Measurements from ENCODE around the gene NFIA. TPM values are rescaled to one million over a fixed set of nuclear protein-coding genes. Genes with fewer than 3 reads are reported as not detected.

The NFIA gene
- total and polyA plus RNA-seq, 9 of the 15 experiments (the other 6 are each of a cell fraction or from before 2014, with no cell fraction given): 5.3 to 24.9 (median 9.8) TPM

DNA sequence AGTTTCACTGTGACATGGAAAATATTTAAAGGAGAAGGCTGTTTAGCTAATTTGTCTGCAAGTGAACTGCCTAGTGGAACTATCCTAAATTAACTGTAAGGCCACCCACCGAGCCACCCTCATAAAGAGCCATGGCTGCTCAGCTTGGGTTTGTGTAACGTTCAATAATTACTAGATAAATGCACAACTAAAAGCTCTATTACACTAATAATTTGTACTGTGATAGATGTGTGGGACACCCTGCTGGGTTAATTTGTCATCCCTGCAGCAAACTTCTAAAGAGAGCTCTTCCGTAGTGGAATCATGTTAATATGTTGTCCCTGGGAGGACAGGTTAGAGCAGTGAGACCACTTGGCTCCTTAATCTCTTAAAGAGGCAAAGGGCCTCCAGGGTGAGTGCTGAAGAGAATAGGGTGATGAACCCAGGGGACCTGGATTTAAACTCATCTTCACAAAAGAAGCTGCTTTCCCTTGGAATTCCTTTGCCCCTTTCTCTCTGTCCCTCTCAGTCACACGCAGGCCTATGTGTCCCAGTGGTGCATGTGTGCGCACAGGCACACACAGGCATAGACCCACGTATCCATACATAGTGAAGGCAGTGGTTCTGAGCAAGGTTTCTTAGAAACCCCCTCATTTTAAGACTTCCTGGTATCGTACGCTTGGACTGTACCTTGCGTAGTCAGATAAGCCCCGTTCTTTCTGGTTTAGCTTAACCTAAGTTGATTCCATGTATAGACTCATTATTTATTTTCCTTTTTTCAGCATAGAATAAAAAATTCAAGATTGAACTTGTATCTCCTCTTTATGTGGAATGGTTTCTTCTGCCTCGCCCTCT lies 310.3 kb downstream of the NFIA start (continued):
- no peak for TF ChIP-seq ZNF586 (CRISPR knock-in tag; conservative IDR thresholded peaks at IDR 0.05)
- no peak for TF ChIP-seq HDGF (IDR thresholded peaks at IDR 0.05)
- no peak for TF ChIP-seq FOXK1 (CRISPR knock-in tag; IDR thresholded peaks at IDR 0.05; ENCODE audit: borderline replicate concordance)
- TF ChIP-seq ZBTB8A (IDR thresholded peaks at IDR 0.05; ENCODE audit: partially characterized antibody): no peak
- TF ChIP-seq, protein P1, sequence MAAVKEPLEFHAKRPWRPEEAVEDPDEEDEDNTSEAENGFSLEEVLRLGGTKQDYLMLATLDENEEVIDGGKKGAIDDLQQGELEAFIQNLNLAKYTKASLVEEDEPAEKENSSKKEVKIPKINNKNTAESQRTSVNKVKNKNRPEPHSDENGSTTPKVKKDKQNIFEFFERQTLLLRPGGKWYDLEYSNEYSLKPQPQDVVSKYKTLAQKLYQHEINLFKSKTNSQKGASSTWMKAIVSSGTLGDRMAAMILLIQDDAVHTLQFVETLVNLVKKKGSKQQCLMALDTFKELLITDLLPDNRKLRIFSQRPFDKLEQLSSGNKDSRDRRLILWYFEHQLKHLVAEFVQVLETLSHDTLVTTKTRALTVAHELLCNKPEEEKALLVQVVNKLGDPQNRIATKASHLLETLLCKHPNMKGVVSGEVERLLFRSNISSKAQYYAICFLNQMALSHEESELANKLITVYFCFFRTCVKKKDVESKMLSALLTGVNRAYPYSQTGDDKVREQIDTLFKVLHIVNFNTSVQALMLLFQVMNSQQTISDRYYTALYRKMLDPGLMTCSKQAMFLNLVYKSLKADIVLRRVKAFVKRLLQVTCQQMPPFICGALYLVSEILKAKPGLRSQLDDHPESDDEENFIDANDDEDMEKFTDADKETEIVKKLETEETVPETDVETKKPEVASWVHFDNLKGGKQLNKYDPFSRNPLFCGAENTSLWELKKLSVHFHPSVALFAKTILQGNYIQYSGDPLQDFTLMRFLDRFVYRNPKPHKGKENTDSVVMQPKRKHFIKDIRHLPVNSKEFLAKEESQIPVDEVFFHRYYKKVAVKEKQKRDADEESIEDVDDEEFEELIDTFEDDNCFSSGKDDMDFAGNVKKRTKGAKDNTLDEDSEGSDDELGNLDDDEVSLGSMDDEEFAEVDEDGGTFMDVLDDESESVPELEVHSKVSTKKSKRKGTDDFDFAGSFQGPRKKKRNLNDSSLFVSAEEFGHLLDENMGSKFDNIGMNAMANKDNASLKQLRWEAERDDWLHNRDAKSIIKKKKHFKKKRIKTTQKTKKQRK (IDR thresholded peaks at IDR 0.05; ENCODE audit: borderline replicate concordance, low read depth, low read length): no peak
- TF ChIP-seq NEUROD1 (IDR thresholded peaks at IDR 0.05; ENCODE audit: borderline replicate concordance, low read depth, low read length, partially characterized antibody): no peak
- TF ChIP-seq HDAC3 (IDR thresholded peaks at IDR 0.05; ENCODE audit: borderline replicate concordance, partially characterized antibody): peak; percentile 28
- no peak for TF ChIP-seq CBFB (CRISPR knock-in tag; IDR thresholded peaks at IDR 0.05)
- TF ChIP-seq ELF4 (CRISPR knock-in tag; IDR thresholded peaks at IDR 0.05): no peak
- TF ChIP-seq MEIS2 (IDR thresholded peaks at IDR 0.05; ENCODE audit: partially characterized antibody): no peak
- TF ChIP-seq SREBF1 (IDR thresholded peaks at IDR 0.05; ENCODE audit: borderline replicate concordance, low read depth, low read length): no peak
- TF ChIP-seq ZNF133 (CRISPR knock-in tag; IDR thresholded peaks at IDR 0.05): no peak
- TF ChIP-seq, protein P2, sequence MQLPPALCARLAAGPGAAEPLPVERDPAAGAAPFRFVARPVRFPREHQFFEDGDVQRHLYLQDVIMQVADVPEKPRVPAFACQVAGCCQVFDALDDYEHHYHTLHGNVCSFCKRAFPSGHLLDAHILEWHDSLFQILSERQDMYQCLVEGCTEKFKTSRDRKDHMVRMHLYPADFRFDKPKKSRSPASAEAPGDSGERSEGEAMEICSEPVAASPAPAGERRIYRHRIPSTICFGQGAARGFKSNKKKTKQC (CRISPR knock-in tag; IDR thresholded peaks at IDR 0.05): no peak
- peak; percentile 39; the same call in 1 of the 2 replicates for TF ChIP-seq ATF7 (IDR thresholded peaks at IDR 0.05)
- TF ChIP-seq ZNF316 (IDR thresholded peaks at IDR 0.05): no peak
- no peak for TF ChIP-seq ZNF165 (CRISPR knock-in tag; IDR thresholded peaks at IDR 0.05; ENCODE audit: borderline replicate concordance)
- TF ChIP-seq, protein P3, sequence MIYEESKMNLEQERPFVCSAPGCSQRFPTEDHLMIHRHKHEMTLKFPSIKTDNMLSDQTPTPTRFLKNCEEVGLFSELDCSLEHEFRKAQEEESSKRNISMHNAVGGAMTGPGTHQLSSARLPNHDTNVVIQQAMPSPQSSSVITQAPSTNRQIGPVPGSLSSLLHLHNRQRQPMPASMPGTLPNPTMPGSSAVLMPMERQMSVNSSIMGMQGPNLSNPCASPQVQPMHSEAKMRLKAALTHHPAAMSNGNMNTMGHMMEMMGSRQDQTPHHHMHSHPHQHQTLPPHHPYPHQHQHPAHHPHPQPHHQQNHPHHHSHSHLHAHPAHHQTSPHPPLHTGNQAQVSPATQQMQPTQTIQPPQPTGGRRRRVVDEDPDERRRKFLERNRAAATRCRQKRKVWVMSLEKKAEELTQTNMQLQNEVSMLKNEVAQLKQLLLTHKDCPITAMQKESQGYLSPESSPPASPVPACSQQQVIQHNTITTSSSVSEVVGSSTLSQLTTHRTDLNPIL (CRISPR knock-in tag; IDR thresholded peaks at IDR 0.05): no peak
- no peak for TF ChIP-seq ZNF24 (IDR thresholded peaks at IDR 0.05)
- no peak for TF ChIP-seq ETV5 (CRISPR knock-in tag; IDR thresholded peaks at IDR 0.05; ENCODE audit: low read depth)
- TF ChIP-seq, protein P4, sequence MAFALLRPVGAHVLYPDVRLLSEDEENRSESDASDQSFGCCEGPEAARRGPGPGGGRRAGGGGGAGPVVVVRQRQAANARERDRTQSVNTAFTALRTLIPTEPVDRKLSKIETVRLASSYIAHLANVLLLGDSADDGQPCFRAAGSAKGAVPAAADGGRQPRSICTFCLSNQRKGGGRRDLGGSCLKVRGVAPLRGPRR (CRISPR knock-in tag; IDR thresholded peaks at IDR 0.05): no peak
- TF ChIP-seq, protein P5, sequence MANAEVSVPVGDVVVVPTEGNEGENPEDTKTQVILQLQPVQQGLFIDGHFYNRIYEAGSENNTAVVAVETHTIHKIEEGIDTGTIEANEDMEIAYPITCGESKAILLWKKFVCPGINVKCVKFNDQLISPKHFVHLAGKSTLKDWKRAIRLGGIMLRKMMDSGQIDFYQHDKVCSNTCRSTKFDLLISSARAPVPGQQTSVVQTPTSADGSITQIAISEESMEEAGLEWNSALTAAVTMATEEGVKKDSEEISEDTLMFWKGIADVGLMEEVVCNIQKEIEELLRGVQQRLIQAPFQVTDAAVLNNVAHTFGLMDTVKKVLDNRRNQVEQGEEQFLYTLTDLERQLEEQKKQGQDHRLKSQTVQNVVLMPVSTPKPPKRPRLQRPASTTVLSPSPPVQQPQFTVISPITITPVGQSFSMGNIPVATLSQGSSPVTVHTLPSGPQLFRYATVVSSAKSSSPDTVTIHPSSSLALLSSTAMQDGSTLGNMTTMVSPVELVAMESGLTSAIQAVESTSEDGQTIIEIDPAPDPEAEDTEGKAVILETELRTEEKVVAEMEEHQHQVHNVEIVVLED (CRISPR knock-in tag; IDR thresholded peaks at IDR 0.05): no peak
- no peak for TF ChIP-seq ZBTB7A (IDR thresholded peaks at IDR 0.05; ENCODE audit: borderline replicate concordance, control insufficient read depth, low read depth, low read length)
